GM18868 (cell line): ENCODE data around the gene CALN1.

Experiments used
- ATAC-seq: cut with Tn5 transposase; IDR thresholded peaks from one replicate; pipeline ENCODE4 v1.9.1; 2021; ENCODE audit warnings: mild to moderate bottlenecking, moderate library complexity; ENCODE audit not compliant: unreplicated experiment

CALN1 gene

DNA sequence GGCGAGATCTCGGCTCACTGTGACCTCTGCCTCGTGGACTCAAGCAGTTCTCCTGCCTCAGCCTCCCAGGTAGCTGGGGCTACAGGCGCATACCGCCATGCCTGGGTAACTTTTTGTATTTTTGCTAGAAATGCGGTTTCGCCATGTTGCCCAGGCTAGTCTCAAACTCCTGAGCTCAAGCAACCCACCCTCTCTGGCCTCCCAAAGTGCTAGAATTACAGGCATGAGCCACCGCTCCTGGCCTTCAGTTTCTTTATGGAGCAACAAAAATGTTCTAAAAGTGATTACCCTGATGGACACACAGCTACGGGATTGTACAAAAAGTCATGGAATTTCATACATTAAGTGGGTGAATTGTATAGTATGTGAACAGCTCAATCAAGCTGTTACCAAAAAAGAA, 216.0 kb downstream of the CALN1 start:
- ATAC-seq: no peak

DNA sequence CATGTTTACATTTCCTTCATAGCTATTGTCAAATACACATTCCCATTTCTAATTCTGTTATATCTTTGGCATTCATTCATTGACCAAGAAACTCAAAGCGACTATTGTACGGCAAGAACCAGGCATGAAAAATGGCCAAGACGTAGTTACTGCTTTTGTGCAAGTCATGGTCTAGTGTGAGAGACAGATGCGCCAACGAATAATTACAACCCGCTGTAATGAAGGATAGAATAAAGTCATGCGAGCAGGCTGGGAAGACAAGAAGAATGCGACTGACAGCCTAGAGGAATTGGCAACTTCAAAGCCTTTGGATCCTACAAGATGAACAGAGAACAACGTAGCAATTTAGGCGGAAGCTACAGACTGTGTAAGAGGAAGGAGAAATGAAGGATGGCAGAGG, 221.2 kb downstream of the CALN1 start:
- no peak for ATAC-seq

DNA sequence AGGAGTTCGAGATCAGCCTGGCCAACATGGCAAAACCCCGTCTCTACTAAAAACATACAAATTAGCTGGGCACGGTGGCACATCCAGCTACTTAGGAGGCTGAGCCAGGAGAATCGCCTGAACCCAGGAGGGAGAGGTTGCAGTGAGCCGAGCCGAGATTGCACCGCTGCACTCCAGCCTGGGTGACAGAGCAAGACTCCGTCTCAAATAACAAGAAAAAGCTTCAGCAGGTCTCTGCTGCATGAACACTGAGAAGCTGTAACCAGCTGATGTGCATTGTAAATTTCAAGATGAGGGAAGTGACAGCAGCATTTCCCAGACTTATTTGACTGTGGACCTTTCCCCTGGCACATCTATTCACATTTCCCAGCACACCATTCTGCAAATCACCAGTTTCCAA, 222.0 kb downstream of the CALN1 start:
- no peak for ATAC-seq

DNA sequence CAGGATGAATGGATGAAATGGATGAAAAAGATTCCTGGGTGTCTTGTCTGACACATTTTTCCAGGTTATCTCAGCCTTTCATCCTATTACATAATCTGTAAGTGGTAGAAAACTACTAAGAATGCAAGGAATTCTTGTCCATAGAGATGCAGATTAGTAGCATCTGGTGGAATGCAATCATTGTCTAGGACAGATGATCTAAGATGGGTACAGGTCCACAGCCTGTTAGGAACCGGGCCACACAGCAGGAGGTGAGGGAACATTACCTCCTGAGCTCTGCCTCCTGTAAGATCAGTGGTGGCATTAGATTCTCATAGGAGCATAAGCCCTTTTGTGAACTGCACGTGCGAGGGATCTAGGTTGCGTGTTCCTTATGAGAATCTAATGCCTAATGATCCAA, 225.0 kb downstream of the CALN1 start:
- ATAC-seq: no peak

DNA sequence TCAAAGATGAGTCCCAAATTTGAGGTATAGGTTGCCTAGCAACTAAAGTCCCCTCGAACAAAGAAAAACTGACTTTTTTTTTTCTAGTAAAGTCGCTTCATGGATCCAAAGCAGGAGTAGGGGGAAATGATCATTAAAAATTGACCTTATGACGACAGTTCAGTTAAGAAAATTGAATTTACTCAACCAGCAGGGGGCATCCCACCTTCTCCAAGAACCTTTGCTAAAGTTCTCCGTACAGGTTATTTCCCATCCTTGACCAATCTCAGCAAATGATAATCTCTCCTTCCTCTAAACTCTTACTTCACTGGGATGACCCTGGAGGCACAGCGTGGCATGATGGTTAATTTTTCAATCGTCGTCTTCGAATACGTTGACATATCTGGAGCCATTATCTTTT, 228.3 kb downstream of the CALN1 start:
- ATAC-seq: no peak

DNA sequence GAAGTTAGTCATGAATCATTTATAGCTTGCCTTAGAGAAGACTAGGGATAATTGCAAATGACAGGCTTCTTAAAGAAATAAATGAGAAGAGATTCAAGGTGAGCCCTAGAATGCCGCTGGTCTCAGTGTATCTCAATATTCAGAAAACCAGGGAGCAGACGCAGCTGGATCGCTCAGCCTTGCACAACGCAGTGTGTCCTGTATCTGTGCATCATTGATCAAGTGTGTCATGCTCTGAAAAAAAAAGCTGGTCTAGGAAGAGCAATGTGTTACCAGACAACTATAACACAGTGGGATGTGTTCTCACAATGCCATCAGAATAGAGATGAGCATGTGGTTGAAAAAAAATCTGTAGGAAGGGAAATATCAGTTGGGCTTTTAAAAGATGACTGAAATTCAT, 230.1 kb downstream of the CALN1 start:
- no peak for ATAC-seq

DNA sequence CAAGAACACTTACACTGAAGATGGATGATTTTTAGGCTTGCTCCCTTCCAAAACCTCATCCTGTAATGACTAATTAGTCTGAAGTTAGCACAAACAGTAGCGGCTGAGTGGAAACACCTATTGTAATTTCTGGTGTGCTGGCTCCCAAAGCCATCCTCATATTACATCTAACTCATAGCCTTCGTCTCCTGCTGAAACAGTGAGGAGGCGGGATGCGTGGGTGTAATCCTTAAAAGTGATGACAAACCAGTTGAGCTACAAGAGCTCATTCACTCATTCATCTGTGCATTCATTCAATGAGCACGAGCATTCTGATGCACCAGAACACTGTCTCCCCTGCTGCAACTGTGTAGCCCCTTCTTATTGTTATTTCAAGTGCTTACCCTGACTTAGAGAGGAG, 235.3 kb downstream of the CALN1 start:
- ATAC-seq: no peak

DNA sequence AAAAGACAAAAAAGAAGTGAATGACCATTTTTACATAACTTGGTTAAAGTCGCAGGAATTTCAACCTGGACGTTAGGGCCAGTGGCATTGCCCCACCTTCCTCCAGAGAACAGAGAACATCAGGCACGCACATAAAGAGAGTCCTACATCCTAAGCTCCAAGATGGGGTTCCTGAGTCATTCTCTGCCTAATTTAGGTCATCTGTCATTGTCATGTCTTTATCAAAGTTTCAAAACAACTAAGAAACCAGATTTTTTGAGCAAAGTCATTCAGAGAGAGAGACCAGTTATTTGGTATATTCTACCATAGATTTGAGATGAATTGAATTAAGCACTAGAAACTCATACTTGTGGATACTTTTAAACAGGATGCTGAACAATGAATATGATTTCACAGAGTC, 241.7 kb downstream of the CALN1 start:
- no peak for ATAC-seq

DNA sequence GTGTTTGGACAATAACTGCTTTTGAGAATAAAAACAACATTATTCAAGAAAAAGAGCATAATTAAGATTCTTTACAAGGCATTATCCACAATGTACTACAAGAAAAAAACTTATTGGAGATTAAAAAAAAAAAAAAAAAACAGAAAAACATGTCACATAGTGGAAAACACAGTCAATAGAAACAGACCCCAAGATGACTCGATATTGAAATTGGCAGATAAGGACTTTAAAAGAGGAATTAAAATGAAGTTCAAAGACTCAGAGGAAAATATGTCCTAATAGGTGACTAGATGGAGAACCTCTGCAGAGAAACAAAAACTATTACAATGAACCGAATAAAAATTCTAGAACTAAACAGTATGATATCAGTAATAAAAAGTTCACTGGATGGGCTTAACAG, 248.9 kb downstream of the CALN1 start:
- no peak for ATAC-seq

DNA sequence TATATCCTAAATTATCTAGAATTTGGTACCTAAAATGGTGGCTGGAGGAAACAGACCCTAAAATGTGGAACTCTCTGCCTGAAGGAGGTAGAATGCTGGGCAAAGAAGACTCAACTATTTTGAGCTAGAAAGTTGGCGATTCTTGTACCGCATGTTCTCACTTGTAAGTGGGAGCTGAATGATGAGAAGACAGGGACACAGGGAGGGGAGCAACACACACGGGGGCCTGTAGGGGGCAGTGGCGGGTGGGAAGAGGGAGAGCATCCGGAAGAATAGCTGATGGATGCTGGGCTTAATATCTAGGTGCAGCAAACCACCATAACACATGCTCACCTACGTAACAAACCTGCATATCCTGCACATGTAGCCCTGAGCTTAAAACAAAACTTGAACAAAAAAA, 250.6 kb downstream of the CALN1 start:
- ATAC-seq: no peak

DNA sequence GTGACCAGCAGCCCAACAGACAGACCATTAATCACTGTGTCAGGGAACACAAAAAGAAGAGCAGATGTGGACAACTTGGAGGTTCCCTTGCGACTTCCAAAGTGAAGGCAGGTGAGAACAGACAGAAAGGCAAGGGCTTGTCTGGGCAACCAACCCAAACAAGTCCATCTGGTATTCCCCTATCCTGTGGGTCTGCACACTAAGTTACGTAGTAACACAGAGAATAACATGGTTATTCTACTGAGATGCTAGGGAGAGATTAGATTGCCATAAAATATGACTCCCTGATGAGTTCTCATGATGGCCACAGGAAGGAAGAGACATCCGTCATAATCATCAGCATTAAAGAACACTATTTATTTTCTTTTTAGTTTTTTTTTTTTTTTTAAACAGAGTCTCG, 252.2 kb downstream of the CALN1 start:
- no peak for ATAC-seq

DNA sequence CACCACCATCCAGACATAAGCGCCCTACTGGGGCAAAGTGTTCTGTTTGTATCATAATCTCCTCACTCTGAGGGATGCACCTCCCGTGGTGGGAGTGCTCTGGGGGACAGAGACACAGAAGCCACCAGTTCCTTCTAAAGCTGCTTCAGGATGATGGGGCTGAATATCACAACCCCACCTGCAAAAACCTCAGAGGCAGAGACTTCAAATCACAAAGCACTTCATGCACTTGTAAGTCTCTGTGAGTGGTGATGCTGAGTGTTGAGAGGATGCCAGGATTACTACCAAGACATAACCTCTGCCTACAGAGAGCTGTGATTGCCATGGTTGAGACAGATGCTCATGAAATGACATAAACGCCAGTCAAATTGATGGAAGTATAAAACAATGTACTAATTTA, 255.5 kb downstream of the CALN1 start:
- ATAC-seq: no peak

DNA sequence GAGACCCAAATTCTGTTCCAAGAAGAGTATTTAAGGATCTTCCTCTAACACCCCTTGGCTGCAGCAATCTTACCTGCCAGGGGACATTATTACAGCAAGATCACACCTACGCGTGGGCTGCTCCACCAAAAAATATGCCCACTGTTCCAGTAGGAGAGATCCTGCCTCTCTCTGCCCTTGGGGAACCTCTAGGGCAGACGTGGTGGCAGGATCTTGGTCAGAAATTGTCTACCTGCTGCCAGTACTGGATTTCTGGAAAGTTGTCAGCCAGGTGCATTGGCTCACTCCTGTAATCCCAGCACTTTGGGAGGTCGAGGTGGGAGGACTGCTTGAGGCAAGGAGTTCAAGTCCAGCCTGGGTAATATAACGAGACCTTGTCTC, 259.0 kb downstream of the CALN1 start:
- ATAC-seq: no peak

DNA sequence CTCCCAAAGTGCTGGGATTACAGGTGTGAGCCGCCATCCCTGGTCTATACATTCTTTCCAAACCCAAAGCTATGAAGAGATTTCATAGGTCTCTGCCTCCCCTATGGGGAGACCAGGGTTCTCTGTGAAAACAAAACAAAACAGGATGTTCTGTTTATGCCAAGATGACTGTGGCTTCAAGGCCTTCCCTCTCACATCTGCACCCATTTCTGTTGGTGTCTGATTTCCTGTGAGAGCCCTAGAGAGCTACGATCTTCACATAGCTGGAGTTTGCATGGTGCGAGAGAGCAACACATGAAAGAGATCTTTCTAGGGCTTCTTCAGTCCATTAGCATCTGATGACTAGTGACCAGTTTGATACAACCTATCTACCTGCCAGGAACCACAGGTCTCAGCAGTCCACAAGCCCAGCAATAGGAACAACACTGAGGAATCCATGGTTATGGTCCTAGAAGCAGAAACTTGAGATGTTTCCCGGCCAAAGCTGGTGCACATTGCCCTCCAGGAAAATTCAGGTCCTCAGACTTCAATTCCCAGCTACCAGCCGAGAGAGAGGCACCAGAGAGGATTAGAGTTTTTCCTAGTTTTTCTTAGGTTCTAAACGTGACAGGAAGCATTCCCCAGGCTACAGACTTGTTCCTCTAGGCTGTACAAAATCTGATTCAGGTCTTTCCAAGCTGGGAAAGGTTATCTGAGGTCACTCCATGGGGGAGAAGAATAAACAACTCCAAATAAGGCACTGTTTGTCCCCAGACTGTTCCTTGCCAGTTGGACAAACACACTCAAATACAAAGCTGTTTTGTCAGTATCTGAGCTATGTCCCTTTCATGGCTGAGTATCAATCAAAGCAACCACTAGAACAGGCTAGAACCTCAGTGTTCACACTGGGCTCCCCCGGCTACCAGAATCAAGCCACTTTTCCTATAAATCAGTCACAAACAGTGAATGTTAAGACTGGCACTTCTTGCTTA, 259.7 kb downstream of the CALN1 start:
- no peak for ATAC-seq

DNA sequence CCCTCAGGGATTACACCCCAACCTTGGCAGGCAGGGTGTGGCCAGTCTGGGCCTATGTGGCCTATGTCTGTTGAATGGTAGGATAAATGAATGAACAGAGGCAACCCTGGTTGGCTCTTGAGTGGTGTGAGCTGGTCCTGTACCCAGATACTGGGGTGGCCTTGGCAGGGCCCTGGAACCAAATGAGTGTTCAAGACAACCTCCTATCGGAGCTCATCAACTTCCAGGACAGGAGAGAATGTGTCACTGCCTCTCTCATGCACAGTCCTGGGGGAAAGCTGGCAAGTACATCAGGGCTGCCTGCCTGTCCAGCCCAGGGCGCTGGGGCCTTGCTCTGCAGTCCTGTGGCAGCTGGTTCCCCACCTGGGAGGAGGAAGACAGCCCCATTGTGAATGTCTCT, 271.6 kb downstream of the CALN1 start:
- no peak for ATAC-seq

DNA sequence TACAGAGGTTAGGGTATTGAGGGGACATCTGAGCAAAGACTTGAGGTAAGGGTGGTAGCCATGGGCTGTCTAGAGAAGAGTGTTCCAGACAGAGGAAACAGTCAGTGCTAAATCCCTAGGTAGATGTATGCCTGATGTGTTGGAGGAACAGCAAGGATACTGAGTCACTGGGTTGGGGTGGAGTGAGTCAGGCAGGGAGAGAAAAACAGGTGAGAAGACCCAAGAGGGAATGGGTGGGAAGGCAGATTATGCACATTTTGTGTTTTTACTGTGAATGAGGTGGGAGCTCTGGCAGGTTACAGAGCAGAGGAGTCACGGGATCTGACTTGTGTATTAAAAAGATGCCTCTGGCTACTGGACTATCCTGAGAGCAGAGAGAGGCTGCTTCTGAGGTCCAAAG, 285.0 kb downstream of the CALN1 start:
- no peak for ATAC-seq

DNA sequence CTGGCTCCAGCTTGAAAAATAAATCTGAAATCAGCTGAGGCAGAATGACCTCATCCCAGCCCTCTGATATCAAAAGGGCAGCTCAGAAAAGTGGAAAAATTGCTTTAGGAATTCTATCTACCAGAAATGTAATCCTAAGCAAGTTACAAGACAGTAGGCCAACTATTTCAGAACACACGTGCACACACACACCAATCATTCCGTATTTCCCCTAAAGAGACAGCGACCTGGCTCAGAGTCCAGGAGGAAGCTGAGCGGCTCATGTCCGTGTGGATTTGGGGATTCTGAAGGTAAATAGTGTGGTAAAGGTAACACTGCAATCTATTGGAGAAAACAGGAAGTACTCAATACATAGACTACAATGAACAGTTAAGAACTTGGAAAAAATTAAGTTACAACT, 288.2 kb downstream of the CALN1 start:
- no peak for ATAC-seq

DNA sequence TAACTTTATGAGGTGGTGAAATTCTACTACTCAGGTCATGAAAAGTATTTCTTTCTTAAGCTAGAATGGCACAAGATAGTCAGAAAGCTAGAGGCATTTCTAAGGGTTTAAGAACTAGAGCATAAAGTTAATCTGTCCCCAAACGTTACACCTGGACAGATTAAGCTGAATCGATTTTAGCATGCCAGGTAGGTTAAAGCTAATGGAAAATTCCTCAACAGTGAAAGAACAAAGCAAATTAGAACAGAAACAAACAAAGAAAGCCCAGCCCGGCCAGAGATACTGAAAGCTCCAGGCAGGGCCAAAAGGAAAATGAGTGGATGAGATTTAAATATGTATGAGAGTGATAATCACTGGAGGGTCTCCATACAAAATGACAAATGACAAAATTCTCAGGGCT, 293.8 kb downstream of the CALN1 start:
- ATAC-seq: no peak

DNA sequence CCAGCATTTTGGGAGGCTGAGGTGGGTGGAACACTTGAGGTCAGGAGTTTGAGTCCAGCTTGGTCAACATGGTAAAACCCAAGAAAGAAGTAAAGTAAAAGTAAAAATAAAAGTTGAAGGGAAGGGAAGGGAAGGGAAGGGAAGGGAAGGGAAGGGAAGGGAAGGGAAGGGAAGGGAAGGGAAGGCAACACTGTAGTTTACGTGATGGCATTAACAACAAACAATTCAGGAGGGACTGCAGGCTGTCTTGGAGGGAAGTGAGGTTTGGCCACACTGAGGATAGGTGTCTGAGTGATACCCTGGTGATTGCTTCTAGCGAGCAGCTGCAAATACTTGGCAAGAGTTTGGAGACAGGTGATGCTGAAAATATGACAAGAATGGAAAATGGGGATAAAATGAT, 298.0 kb downstream of the CALN1 start:
- ATAC-seq: no peak

DNA sequence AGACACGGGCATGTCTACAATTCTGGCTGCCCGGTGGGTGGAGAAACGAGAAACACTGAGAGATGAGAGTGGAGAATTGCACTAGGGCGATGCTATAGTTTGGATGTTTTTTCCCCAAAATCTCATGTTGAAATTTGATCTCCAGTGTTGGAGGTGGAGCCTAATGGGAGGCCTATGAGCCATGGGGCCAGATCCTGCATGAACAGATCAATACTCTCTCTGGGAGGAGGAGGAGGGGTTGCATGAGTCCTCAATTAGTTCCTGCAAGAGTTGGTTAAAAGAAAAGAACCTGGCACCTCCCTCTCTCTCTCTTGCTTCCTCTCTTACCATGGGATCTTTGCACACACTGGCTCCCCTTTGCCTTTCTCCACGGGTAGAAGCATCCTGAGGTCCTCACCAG, 299.1 kb downstream of the CALN1 start:
- ATAC-seq: no peak

DNA sequence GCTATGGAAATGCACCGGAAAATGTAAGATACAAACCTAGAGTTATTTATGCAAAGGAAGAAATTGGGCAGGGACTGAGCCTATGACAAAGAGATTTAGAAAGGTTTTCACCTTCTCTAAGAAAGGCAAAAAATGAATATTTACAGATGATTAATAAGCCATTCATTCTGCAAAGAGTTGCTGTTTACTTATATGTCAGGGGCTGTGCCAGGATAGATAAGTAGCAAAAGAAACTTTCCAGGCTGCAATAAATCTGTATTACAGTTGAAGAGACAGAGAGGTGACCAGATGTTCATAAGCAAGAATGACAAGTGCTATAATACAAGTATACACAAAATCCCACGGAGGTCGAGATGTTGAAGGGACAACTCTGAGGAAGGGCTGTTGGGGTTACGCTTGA, 299.6 kb downstream of the CALN1 start:
- ATAC-seq: no peak

DNA sequence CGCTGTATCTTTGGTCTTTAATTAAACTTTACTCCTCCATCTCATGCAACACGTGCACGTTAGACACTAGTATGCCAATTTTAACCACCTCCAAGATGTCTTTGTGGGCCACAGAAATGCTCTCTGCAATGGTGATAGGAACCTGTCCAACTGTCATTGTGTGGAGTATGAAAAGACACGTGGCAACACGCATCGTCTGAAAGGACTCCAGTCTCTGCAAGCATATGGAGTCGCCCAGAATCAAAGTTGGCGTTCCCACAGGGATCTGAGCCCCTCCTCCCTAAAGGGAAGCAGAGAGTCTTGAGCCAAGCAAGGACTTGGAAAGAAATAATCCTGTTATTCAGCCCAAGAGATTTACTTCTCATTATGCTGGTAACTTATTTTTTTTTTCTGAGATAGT, 301.1 kb downstream of the CALN1 start:
- ATAC-seq: no peak

DNA sequence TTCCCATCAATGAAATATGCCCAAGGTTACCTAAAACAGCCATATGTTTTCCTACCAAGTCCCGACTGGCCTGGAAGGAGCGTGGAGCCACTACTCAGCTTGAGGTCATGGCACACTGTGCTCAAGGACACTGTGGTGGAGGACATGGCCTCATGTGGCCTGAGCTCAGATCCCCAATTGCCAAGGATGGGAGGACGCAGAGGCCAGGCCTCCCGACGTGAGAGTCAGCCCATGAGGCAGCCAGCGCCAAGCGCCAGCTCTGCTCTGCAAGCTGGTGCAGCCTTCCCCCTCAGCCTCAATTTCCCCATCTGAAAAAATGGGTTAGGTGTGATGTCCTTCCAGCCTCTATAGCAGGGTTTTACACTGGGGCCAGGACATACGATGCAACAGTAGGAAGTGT, 302.6 kb downstream of the CALN1 start:
- ATAC-seq: no peak
